Lower leg skin (tissue), 4 donors: Measurements from ENCODE around the gene PDZRN3. TPM values are rescaled to one million over a fixed set of nuclear protein-coding genes. Genes with fewer than 3 reads are reported as not detected.

Source experiments
- DNase-seq, 2 donors: peaks; one replicate each; pipeline ENCODE4 v3.0.0-alpha.2; 2019; ENCODE audit warnings: low spot score in 2 of 2
- H3K4me3 ChIP-seq: fragments of 200-600 bp; sonication (generic); 2 replicates; pipeline ENCODE4 v1.5.1; 2017; ENCODE audit warnings: mild to moderate bottlenecking, low read depth; ENCODE audit not compliant: poor library complexity, severe bottlenecking
- CTCF ChIP-seq, 3 donors: fragments of 450-650 bp; IDR thresholded peaks; one replicate each; pipeline ENCODE4 v1.5.1; 2016; ENCODE audit warnings: antibody characterized with exemption in 3 of 3, mild to moderate bottlenecking in 3 of 3, moderate library complexity in 2 of 3
- POLR2A ChIP-seq, 2 donors: fragments of 450-650 bp; IDR thresholded peaks; one replicate each; pipeline ENCODE4 v1.6.1; 2016 to 2017; ENCODE audit warnings: antibody characterized with exemption in 2 of 2, mild to moderate bottlenecking in 1 of 2, moderate library complexity in 1 of 2
- WGBS, 2 donors: methylation state at CpG; one replicate each; pipeline ENCODE4 v1.1.5; 2018; 5-methylcytosine and 5-hydroxymethylcytosine counted together
- intact Hi-C: fragments of 100-400 bp; cut with DNase I; formaldehyde crosslinking; loops from one replicate; pipeline ENCODE4 v1.15.0; 2023; ENCODE audit warnings: low total_unique reads
- total RNA-seq, 4 donors: library from RNA; depleted of rRNA; stranded (reverse); fragments of >200 nt; gene quantifications; one replicate each; pipeline ENCODE4 v1.1.0, GENCODE V29; 2016

Gene PDZRN3
- total RNA-seq, 4 donors from 2014 or later, result 9.7 to 29.9 (median 13.4) TPM

- intact Hi-C loops, result no loop called here
- TF ChIP-seq POLR2A (IDR thresholded peaks at IDR 0.05), result no peak
- TF ChIP-seq CTCF (IDR thresholded peaks at IDR 0.05), result no peak
- H3K4me3 ChIP-seq, result no peak overlapping the region
- no peak for DNase-seq
Observed at GRCh38 chr3:73611176-73611575, 13.6 kb downstream of the PDZRN3 start.

- intact Hi-C loops, result no loop called here
- TF ChIP-seq CTCF (IDR thresholded peaks at IDR 0.05), result no peak
- WGBS, 2 donors, result 67 to 71% methylated on average over 1 of the region's 1 CpG
- no peak overlapping the region for H3K4me3 ChIP-seq
- no peak for DNase-seq
Observed at GRCh38 chr3:73610493-73610892, 14.2 kb downstream of the PDZRN3 start.

GRCh38 chr3:73609655-73610054 lies 15.1 kb downstream of the PDZRN3 start:
- TF ChIP-seq POLR2A (IDR thresholded peaks at IDR 0.05), result no peak
- TF ChIP-seq CTCF (IDR thresholded peaks at IDR 0.05), result no peak
- WGBS, 2 donors, result 77 to 86% methylated on average over 2 of the region's 2 CpGs
- no peak overlapping the region for H3K4me3 ChIP-seq
- no peak for DNase-seq
- intact Hi-C loops, result no loop called here

- DNase-seq, result no peak
- H3K4me3 ChIP-seq, result no peak overlapping the region
- intact Hi-C loops, result no loop called here
- WGBS, 2 donors, result 81 to 82% methylated on average over 5 of the region's 5 CpGs
- TF ChIP-seq POLR2A (IDR thresholded peaks at IDR 0.05) (no peak), CTCF (IDR thresholded peaks at IDR 0.05) (no peak)
Observed at GRCh38 chr3:73609315-73609641, 15.5 kb downstream of the PDZRN3 start.

GRCh38 chr3:73608456-73609314 lies 16.1 kb downstream of the PDZRN3 start:
- intact Hi-C loops, result no loop called here

More at GRCh38 chr3:73608456-73609314, 16.1 kb downstream of the PDZRN3 start:
- 77 to 79% methylated on average over 12 of the region's 12 CpGs for whole genome bisulfite sequencing, 2 donors
- H3K4me3 ChIP-seq, result no peak overlapping the region
- TF ChIP-seq POLR2A (IDR thresholded peaks at IDR 0.05), result no peak
- TF ChIP-seq CTCF (IDR thresholded peaks at IDR 0.05), result no peak
- no peak for DNase-seq
